GM12801 (cell line): ENCODE measurements around the gene CADM4.

ENCODE experiments used
- CTCF ChIP-seq: IDR thresholded peaks from one replicate; pipeline ENCODE4 v1.5.1; 2011; ENCODE audit warnings: control low read depth; ENCODE audit not compliant: insufficient read length; ENCODE audit errors: extremely low read depth

Gene CADM4

GRCh38 chr19:43658494-43658893 lies 18.8 kb upstream of the CADM4 start:
- TF ChIP-seq CTCF = no peak

- TF ChIP-seq CTCF = no peak
Measured at GRCh38 chr19:43658001-43658400, 18.4 kb upstream of the CADM4 start.

- TF ChIP-seq CTCF = no peak
Measured at GRCh38 chr19:43656436-43656835, 16.8 kb upstream of the CADM4 start.

- no peak for TF ChIP-seq CTCF
Measured at GRCh38 chr19:43652546-43652874, 12.9 kb upstream of the CADM4 start.

GRCh38 chr19:43651758-43652545 lies 12.3 kb upstream of the CADM4 start:
- TF ChIP-seq CTCF = peak; percentile 42

- no peak for TF ChIP-seq CTCF
Measured at GRCh38 chr19:43649514-43649913, 9.9 kb upstream of the CADM4 start.

GRCh38 chr19:43648633-43649032 lies 9.0 kb upstream of the CADM4 start:
- TF ChIP-seq CTCF = no peak
